Measurements from ENCODE around the gene GRIK4.
"Not testable (repeated sequence)": the region's sequence is repeated elsewhere in the genome, so short reads cannot be mapped to it uniquely, and the experiment has no call there.

GRIK4 gene

GRCh38 chr11:120610111-120610510 lies 98.6 kb downstream of the GRIK4 start:
- no peak for DNase-seq

GRCh38 chr11:120611581-120611980 lies 100.0 kb downstream of the GRIK4 start:
- DNase-seq = no peak

GRCh38 chr11:120612513-120613263 lies 101.1 kb downstream of the GRIK4 start:
- DNase-seq = no peak

DNA sequence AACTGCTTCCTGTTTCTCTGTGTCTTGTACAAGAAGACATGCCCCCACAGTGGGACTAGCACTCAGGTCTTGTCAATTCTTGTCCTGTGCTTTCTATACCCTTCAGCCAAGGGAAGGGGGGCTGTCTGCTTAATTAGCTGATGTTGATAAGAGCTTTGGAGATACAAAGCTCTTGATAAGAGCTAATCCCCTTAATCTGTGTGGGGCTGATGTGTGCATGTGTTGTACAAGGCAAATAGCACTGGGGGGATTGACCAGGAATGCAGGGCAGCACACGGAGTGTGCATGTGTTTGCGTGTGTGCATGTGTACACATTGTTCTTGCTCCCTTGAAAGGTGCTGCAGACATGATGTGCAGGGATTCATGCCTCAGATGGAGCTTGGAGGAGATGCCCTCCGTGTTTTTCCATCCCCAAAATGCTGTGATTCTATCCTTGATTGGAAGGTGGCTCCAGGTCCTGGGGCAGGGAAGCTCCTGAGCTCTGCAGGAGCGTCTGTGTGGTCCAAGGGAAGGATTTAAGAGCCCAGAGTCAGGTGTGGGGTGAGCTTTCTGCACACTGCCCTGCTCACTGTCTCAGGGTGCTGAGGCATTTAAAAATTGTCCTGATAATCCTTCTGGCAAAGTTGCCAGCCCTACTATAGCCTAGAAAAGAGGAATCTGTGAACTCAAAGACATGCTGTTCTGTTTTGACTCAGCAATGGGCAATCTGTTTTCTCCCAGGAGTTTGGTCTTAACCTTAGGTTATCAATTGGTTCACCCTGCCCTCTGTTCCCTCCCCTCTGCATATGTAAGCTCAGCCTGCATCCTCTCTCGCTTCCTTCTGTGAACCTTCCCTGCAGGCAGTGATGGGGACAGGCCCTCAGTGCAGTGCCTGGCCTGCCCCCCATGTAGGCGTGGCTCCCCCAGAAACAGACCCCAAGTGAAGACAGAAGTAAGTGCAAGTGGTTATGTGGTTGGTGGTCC lies 102.0 kb downstream of the GRIK4 start:
- DNase-seq = no peak

GRCh38 chr11:120615391-120615790 lies 103.8 kb downstream of the GRIK4 start:
- DNase-seq = no peak

GRCh38 chr11:120618399-120618798 lies 106.9 kb downstream of the GRIK4 start:
- no peak for DNase-seq

DNA sequence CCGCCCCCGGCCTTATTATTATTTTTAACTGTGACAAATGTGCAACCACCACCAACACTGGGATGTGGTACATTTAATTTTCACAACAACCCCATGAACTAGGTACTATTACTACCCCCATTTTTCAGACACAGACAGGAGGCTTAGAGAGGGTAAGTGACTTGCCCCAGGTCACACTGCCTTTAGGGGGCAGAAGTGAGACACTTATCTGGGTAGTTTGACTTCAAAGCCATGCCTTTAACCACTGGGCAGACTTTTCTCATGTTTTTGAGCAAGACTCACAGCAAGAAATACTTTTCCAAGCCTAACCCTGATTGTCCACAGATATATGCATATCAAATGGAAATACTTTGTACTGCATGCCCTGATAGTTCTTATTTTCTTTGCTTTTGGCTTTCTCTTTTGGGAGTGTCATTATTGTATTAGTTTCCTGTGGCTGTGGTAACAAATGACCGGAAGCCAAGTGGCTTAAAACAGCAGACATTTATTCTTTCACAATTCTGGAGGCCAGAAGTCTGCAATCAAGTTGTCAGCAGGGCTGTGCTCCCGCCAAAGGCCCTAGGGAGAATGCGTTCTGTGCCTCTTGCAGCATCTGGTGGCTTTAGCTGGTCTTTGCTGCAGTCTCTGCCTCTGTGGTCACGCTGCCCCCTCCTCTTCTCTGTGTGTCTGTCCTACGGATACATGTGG lies 110.8 kb downstream of the GRIK4 start:
- DNase-seq = no peak

- DNase-seq = not testable (repeated sequence)
Measured at GRCh38 chr11:120624992-120625391, 113.4 kb downstream of the GRIK4 start.

DNA sequence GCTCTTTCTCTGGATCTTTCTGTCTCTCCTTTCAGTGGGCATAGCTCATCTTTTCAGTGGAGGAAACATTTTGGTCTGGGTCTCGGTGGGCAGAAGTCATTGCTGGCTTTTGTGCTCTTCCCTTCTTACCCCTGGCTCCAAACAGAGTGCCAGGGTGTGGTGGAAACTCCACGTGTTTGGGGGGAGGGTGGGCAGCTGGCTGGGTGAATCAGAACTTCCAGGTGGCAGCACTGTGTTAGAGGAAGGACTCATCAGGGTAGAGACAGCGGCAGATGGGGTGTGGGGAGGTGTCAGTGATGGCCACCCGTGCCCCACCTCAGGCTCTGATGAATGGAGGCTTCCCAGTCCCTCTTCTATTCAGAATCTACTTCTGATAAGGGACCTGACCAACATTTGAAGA lies 114.0 kb downstream of the GRIK4 start:
- no peak for DNase-seq

GRCh38 chr11:120626791-120627190 lies 115.2 kb downstream of the GRIK4 start:
- DNase-seq = no peak

DNA sequence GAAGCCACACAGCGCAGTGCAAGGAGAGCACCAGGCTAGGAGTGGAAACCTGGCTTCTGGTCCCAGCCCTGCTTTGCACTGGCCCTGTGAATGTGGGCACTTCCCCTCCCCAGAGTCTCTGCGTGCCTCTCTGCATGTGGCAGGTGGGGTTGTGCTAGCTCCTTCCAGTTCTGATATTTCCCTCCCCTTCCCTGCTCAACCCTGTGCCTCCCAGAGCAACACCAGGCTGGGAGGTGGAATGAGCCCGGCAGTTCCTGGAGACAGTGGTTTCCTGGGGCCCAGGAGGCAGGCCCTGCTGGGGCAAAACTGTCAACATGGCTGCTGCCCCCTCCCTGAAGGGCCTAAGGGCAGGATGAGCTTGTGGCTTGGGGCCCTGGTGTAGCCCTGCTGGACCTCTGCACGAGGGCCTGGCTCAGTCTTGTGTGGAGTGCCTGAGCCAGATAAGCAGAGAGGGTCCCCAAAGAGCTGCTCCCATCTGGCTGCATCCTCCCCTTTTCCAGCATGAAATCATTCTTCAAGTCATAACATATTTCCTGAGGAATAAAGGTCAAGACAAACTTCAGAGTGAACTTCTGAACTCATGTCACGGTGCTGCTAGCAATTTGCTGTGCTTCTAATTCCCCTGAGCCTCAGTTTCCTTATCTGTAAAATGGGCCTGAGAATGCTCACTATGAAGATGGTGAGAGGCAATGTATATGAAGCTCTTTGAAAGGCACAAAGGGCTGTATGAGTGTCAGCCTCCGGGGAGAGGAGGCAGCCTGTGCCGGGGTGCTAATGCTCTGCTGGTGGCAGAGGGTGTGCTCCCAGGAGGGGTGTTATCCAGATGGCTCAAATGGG lies 116.0 kb downstream of the GRIK4 start:
- no peak for DNase-seq

DNA sequence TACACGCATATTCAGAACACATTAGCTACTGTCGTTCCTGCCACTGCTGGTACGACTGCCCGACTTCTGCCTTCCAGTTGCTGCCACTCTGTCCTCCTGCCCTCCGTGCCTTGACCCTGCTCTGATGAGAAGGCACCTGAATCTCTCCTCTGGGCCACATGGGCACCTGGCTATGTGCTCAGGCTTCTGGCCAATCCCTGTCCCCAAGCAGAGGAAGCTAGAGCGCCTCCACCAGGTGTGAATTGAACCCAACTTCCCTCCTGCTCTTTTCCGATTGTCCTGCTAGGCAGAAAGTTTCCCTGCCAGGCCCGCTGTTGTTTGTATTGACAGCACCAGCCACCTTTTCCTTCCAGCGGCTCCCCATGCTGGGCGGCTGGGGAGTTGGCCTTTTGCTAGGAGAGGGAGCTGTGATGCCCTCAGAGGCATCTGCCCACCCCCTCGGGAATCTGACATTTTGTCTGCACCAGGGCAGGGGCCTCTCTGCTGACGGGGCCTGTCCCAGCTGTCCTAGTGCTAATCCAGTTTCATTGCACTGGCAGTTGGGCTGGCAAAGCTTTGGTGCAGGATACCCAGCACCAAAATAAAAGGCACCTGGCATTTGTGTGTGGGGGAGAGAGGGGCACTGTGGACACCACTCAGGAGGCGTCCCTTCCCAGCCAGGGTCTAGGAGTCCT lies 118.0 kb downstream of the GRIK4 start:
- no peak for DNase-seq

DNA sequence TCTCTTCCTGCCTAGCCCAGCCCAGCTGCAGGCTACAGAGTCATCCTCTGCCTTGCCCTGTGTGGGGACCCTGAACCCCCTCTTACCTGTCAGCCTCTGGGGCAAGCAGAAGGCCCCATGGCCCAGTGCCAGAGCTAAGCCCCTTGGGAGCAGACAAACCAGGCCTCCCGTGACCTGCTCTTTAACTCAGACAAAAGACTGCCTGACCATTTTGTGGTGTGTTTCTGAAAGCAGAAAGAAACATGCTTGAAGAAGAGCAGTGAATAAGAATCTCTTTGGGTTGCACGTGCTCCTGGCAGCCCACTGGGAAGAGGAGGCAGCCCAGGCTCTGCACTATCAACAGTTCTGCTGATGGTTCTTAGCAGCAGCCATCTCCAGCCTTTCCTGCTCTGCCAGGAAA lies 118.6 kb downstream of the GRIK4 start:
- no peak for DNase-seq

DNA sequence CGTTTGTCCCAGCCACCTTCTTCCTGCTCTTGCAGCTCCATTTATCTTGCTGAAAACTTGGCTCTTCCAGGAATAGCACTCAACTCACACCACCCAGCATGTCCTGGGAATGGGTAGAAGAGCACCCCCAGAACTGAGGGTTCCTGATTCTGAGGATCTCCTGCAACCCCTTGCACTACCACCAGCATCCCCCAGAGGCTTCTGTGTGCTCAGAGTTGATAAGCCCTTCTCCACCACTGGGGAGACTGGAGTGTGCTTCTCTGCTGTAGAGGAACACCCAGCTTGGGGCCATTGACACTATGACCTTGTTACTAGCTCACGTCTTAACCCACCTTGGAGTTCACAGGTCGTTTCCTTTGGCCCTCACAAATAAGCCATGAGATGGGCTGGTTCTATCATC lies 121.0 kb downstream of the GRIK4 start:
- no peak for DNase-seq

- no peak for DNase-seq
Measured at GRCh38 chr11:120633616-120634393, 122.3 kb downstream of the GRIK4 start.

GRCh38 chr11:120634706-120635105 lies 123.2 kb downstream of the GRIK4 start:
- DNase-seq = no peak

DNA sequence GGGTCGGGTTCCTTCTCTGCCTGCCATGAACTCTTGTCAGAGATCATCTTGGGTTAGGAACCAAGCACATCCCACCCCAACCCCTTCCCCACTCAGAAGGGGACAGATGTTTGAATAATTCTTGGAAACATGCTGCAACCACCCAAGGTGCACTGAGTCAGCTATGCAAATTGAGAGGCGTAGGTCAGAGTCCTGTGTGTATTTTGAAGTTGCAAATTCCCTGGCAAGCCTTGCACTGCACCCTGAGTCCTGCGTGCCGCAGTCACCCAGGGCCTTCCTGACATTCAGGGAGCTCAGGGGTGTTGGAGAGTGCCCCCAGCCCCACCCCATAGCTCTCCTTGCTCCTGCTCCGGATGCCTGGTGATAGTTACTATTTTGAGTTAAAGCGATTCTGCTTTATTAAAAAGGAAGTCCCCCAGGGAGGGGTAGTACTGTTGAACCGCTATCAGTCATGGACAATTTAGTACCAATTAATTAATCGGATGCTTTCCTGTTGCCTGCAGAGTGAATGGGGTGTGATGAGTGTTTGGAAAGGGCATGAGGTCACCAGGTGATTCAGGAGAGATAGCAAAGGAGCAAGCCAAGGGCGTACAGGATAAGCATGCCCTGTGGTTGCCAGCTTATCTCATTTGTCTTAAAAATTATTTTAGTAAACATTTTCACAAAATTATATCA lies 123.7 kb downstream of the GRIK4 start:
- no peak for DNase-seq

DNA sequence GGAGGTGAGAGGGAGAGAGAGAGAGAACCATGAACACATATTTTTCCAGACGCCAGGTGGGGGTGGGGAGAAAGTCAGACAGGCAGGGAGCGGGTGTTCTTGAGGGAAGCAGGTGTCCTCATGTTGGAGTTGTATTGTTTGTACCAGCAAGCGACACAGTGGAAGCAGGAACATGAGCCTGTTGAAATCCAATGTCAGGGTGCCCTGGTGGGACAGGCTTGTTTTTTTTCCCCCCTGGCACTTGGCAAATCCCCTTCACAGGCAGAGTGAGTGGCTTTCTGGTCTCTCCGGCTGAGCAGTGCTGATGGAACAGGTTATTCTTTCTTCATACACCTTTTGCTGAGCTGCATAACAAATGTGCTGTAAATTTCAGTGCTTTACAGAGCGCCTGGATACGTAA lies 125.6 kb downstream of the GRIK4 start:
- no peak for DNase-seq

GRCh38 chr11:120642196-120642894 lies 130.8 kb downstream of the GRIK4 start:
- DNase-seq = no peak

- no peak for DNase-seq
Measured at GRCh38 chr11:120643284-120643683, 131.7 kb downstream of the GRIK4 start.
